Thyroid gland (tissue), 4 donors: ENCODE results near the gene IL21R. TPM values are rescaled to one million over a fixed set of nuclear protein-coding genes. Genes with fewer than 3 reads are reported as not detected.

Source experiments
- DNase-seq, 2 donors: peaks; one replicate each; pipeline ENCODE4 v3.0.0-alpha.2; 2019
- H3K27ac ChIP-seq, 3 donors: fragments of 200-600 bp; sonication (generic); 1 replicate in 2 of 3; 2 replicates in 1 of 3; pipeline ENCODE4 v1.5.1; 2016 to 2019; ENCODE audit warnings: mild to moderate bottlenecking in 1 of 3, moderate library complexity in 1 of 3
- H3K27me3 ChIP-seq: fragments of 200-600 bp; sonication (generic); one replicate; pipeline ENCODE4 v1.5.1; 2019
- H3K36me3 ChIP-seq, 2 donors: fragments of 200-600 bp; sonication (generic); one replicate each; pipeline ENCODE4 v1.5.1; 2016 to 2019
- H3K4me1 ChIP-seq, 2 donors: fragments of 200-600 bp; sonication (generic); one replicate each; pipeline ENCODE4 v1.5.1; 2017 to 2019
- H3K4me3 ChIP-seq, 3 donors: fragments of 200-600 bp; sonication (generic); replicated peaks in 1 of 3; 1 replicate in 2 of 3; 2 replicates in 1 of 3; pipeline ENCODE4 v1.5.1; 2016; ENCODE audit warnings: mild to moderate bottlenecking in 1 of 3
- H3K9me3 ChIP-seq: fragments of 200-600 bp; sonication (generic); one replicate; pipeline ENCODE4 v1.5.1; 2017
- POLR2A ChIP-seq, 2 donors: fragments of 450-650 bp; IDR thresholded peaks; one replicate each; pipeline ENCODE4 v1.6.1; 2017; ENCODE audit warnings: antibody characterized with exemption in 2 of 2, mild to moderate bottlenecking in 2 of 2, moderate library complexity in 1 of 2
- WGBS, 2 donors: methylation state at CpG; one replicate each; pipeline ENCODE4 v1.1.5; 2017; 5-methylcytosine and 5-hydroxymethylcytosine counted together
- intact Hi-C: fragments of 100-400 bp; cut with DNase I; formaldehyde crosslinking; loops from one replicate; pipeline ENCODE4 v1.15.1; 2023
- total RNA-seq, 4 donors: library from RNA; depleted of rRNA; stranded (reverse); fragments of >200 nt; gene quantifications; one replicate each; pipeline ENCODE4 v1.2.3, GENCODE V29; 2016
- TF ChIP-seq, protein P1 (sequence below), 6 experiments: fragments of 200-600 bp in 3 of 6; fragments of 450-650 bp in 3 of 6; sonication (generic) in 3 of 6; IDR thresholded peaks; one replicate each; pipeline ENCODE4 v1.5.1; 2016 to 2019; ENCODE audit warnings: antibody characterized with exemption in 6 of 6, mild to moderate bottlenecking in 2 of 6, inconsistent platforms in 1 of 6, moderate library complexity in 1 of 6

Gene IL21R
- total RNA-seq, 4 donors from 2014 or later: 0.11 to 0.88 (median 0.32) TPM

DNA sequence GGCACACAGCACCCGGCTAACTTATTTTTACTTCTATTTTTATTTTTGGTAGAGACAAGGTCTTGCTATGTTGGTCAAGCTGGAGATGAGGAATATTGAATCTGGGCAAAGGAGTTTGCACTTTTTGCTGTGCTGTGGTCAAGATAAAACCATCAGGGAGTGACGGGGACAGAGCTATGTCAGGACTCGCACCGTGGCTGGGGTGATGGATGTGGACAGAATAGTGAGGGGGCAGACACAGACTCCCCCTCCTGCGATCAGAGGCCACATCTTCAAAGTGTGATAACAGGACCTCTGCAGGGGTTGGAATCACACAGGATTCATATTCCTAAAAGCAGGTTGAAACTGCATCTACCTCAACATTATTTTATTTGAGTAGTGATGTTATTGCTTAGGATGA is 25.6 kb downstream of the IL21R start:
- no peaks in the 10 kb centered on the region for H3K4me1 ChIP-seq
- TF ChIP-seq POLR2A (IDR thresholded peaks at IDR 0.05): no peak
- TF ChIP-seq, protein P1, sequence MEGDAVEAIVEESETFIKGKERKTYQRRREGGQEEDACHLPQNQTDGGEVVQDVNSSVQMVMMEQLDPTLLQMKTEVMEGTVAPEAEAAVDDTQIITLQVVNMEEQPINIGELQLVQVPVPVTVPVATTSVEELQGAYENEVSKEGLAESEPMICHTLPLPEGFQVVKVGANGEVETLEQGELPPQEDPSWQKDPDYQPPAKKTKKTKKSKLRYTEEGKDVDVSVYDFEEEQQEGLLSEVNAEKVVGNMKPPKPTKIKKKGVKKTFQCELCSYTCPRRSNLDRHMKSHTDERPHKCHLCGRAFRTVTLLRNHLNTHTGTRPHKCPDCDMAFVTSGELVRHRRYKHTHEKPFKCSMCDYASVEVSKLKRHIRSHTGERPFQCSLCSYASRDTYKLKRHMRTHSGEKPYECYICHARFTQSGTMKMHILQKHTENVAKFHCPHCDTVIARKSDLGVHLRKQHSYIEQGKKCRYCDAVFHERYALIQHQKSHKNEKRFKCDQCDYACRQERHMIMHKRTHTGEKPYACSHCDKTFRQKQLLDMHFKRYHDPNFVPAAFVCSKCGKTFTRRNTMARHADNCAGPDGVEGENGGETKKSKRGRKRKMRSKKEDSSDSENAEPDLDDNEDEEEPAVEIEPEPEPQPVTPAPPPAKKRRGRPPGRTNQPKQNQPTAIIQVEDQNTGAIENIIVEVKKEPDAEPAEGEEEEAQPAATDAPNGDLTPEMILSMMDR (IDR thresholded peaks at IDR 0.05): no peak
- no peak for DNase-seq
- no peak overlapping the region for H3K27ac ChIP-seq
- H3K9me3 ChIP-seq: no peaks in the 10 kb centered on the region
- WGBS, 2 donors: 85% methylated on average over 5 of the region's 5 CpGs
- no peaks in the 10 kb centered on the region for H3K27me3 ChIP-seq
- H3K4me3 ChIP-seq: no peak overlapping the region
- intact Hi-C loops: no loop called here
- no peaks in the 10 kb centered on the region for H3K36me3 ChIP-seq

DNA sequence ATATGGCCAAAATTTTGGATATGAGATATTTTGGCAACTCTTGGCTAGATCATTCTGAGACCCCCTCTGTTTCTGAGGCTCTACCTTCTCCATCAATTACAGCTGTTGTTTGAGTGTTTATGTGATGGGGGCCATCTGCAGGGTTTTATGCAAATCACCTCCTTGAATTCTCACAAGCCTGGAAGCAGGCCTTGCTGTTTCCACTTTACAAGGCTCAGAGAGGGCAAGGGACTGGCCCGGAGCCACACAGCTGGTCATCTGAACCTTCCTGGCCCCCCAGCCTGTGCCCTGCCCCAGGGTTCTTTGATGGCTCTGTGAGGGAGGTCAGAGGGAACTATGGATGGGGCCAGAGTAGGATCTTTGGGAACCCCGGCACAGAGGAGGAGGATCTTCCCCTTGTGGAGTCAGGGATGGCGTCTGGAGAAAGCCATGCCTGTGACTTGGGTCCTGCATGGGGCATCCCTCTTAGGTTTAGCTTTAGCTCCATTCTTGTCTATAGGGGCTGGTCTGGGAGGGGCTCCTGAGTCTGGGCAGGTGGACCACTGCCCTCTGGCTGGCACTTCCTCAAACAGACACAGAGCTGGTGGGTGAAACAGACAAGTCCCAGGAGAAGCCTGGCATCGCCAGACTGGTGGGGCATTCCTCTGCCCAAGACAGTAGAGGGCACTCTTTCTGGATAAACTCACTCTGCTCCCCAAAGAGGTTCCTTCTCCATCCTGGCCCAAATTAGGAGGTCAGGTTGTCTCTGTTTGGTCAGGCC is 26.2 kb downstream of the IL21R start:
- Histone ChIP-seq H3K27me3 (no peaks in the 10 kb centered on the region), H3K27ac (no peak overlapping the region), H3K4me3 (no peak overlapping the region), H3K9me3 (no peaks in the 10 kb centered on the region), H3K4me1 (no peaks in the 10 kb centered on the region), H3K36me3 (no peaks in the 10 kb centered on the region)
- TF ChIP-seq, protein P1 (IDR thresholded peaks at IDR 0.05): no peak
- TF ChIP-seq POLR2A (IDR thresholded peaks at IDR 0.05): no peak
- DNase-seq: no peak
- WGBS, 2 donors: 89 to 100% methylated on average over 3 to 4 of the region's 4 CpGs
- intact Hi-C loops: no loop called here

DNA sequence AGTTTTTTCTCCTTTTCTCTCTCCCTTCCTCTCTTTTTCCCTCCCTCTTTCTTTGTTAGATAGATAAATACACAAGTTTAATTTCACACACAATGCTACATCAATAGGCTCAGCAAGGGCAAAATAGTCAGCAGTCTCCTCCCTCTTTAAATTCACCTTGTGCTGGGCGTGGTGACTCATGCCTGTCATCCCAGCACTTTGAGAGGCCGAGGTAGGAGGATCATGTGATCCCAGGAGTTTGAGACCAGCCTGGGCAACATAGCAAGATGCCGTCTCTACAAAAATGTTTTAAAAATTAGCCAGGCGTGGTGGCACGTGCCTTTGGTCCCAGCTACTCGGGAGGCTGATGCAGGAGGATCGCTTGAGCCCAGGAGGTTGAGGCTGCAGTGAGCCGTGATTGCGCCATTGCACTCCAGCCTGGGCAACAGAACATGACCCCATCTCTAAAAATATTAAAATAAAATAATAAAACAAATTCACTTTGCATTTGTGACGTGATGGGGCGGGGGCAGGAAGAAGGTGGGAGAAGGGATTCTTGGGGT is 27.4 kb downstream of the IL21R start:
- no peaks in the 10 kb centered on the region for H3K9me3 ChIP-seq
- DNase-seq: no peak
- H3K4me3 ChIP-seq: no peak overlapping the region
- intact Hi-C loops: no loop called here
- no peaks in the 10 kb centered on the region for H3K36me3 ChIP-seq
- H3K27me3 ChIP-seq: no peaks in the 10 kb centered on the region
- H3K27ac ChIP-seq: no peak overlapping the region
- 90 to 94% methylated on average over 11 of the region's 11 CpGs for WGBS, 2 donors
- TF ChIP-seq, protein P1 (IDR thresholded peaks at IDR 0.05): no peak
- TF ChIP-seq POLR2A (IDR thresholded peaks at IDR 0.05): no peak
- H3K4me1 ChIP-seq: no peaks in the 10 kb centered on the region

DNA sequence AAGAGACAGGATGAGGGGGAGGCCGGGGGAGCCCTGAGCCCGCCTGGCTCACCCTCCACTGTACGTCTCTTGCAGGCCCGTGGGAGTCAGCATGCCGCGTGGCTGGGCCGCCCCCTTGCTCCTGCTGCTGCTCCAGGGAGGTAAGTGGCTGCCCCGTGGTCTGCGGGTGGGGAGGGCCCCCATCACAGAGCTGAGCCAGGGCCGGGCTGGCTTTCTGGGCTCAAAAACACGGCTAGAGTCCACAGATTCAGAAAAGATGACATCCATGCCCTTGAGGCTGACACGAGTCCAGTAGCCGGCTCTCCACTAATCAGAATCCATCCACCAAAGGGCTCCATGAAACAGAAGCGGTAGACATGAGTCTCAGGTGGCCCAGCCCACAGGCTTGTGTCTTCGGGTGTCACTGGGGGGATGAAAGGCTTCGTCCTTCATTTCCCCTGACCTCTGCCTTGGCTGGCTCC is 28.0 kb downstream of the IL21R start:
- H3K27ac ChIP-seq: no peak overlapping the region
- DNase-seq: no peak
- H3K36me3 ChIP-seq: no peaks in the 10 kb centered on the region
- WGBS, 2 donors: 79 to 80% methylated on average over 11 of the region's 16 CpGs
- no peaks in the 10 kb centered on the region for H3K9me3 ChIP-seq
- H3K4me1 ChIP-seq: no peaks in the 10 kb centered on the region
- intact Hi-C loops: no loop called here
- H3K4me3 ChIP-seq: no peak overlapping the region
- no peaks in the 10 kb centered on the region for H3K27me3 ChIP-seq
- TF ChIP-seq, protein P1 (IDR thresholded peaks at IDR 0.05): no peak
- no peak for TF ChIP-seq POLR2A (IDR thresholded peaks at IDR 0.05)

DNA sequence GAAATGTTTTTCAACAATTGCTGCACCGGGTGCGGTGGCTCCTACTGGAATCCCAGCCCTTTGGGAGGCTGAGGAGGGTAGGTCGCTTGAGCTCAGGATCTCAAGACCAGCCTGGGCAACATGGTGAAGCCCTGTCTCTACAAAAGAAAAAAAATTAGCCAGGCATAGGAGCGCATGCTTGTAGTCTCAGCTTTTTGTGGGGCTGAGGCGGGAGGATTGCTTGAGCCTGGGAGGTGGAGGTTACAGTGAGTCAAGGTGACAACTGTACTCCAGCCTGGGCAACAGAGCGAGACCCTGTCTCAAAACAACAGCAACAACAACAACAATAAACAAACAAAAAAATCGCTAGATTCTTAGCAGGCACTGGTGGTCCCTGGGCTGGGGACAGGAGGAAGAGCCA is 28.5 kb downstream of the IL21R start:
- TF ChIP-seq POLR2A (IDR thresholded peaks at IDR 0.05): no peak
- WGBS, 2 donors: 87 to 88% methylated on average over 7 of the region's 7 CpGs
- H3K4me3 ChIP-seq: no peak overlapping the region
- no peak for DNase-seq
- no peak overlapping the region for H3K27ac ChIP-seq
- no peaks in the 10 kb centered on the region for H3K36me3 ChIP-seq
- H3K4me1 ChIP-seq: no peaks in the 10 kb centered on the region
- no peaks in the 10 kb centered on the region for H3K27me3 ChIP-seq
- intact Hi-C loops: no loop called here
- H3K9me3 ChIP-seq: no peaks in the 10 kb centered on the region
